Ovary (tissue), 9 donors: ENCODE results near the gene SOCS4. TPM values are rescaled to one million over a fixed set of nuclear protein-coding genes. Genes with fewer than 3 reads are reported as not detected.
A peak's percentile ranks its signal among the peaks of the same experiment; 100 is the strongest.
"Not testable (repeated sequence)": the region's sequence is repeated elsewhere in the genome, so short reads cannot be mapped to it uniquely, and the experiment has no call there.

Experiments used
- DNase-seq, 5 donors: peaks; one replicate each; pipeline ENCODE4 v3.0.0-alpha.2; 2019 to 2020
- H3K27ac ChIP-seq, 2 donors: fragments of 200-600 bp; one replicate each; pipeline versions ENCODE4 v1.5.1 to v1.8.0; 2019 to 2022
- H3K27me3 ChIP-seq: fragments of 200-600 bp; one replicate; pipeline ENCODE4 v1.8.0; 2022
- H3K36me3 ChIP-seq: fragments of 200-600 bp; sonication (generic); one replicate; pipeline ENCODE4 v1.5.1; 2019
- H3K4me1 ChIP-seq: one replicate; pipeline ENCODE4 v1.8.1; 2013; ENCODE audit warnings: mild to moderate bottlenecking, moderate library complexity; ENCODE audit not compliant: insufficient read depth
- H3K4me3 ChIP-seq: fragments of 200-600 bp; sonication (generic); one replicate; pipeline ENCODE4 v1.5.1; 2017
- H3K9me3 ChIP-seq, 2 donors: fragments of 200-600 bp in 1 of 2; sonication (generic) in 1 of 2; one replicate each; pipeline versions ENCODE4 v1.5.1 to v1.8.1; 2013 to 2019; ENCODE audit warnings: mild to moderate bottlenecking in 1 of 2, moderate library complexity in 1 of 2
- EP300 ChIP-seq: sonication (generic); formaldehyde crosslinking; IDR thresholded peaks from one replicate; pipeline ENCODE4 v1.6.1; 2017; ENCODE audit warnings: antibody characterized with exemption
- POLR2A ChIP-seq: fragments of 450-650 bp; IDR thresholded peaks from one replicate; pipeline ENCODE4 v1.6.1; 2017; ENCODE audit warnings: antibody characterized with exemption, mild to moderate bottlenecking, moderate library complexity
- WGBS, 3 donors: extraction: QIAGEN DNeasy Blood & Tissue Kit in 1 of 3; methylation state at CpG; one replicate each; pipeline versions ENCODE4 v1.1.5 to v1.1.7; 2013 to 2017; 5-methylcytosine and 5-hydroxymethylcytosine counted together
- intact Hi-C, 4 donors: fragments of 100-400 bp; cut with DNase I; formaldehyde crosslinking; loops; one replicate each; pipeline versions ENCODE4 v1.11.0 to v1.15.1; 2022 to 2023
- polyA plus RNA-seq, 2 donors: library from polyadenylated mRNA; stranded (reverse); fragments of 200-250 nt in 1 of 2; fragments of 350-450 nt in 1 of 2; fragmentation: Illumina TruSeq in 1 of 2; extraction: RNeasy Lipid Tissue Mini Kit (QIAGEN cat#74804) in 1 of 2; gene quantifications; one replicate each; pipeline ENCODE4 v1.2.3, GENCODE V29; 2013 to 2014
- total RNA-seq, 7 donors: library from RNA; depleted of rRNA in 2 of 7; stranded (reverse); fragments of >200 nt in 2 of 7; fragmentation: NEBNext Ultra II Directional in 3 of 7; extraction: Animal tissue kit (Norgen Biotek cat#: 25700) in 3 of 7; gene quantifications; one replicate each; pipeline versions ENCODE4 v1.1.0 to v1.2.4, GENCODE V29; 2016 to 2023
- TF ChIP-seq, protein P1 (sequence below), 3 donors: fragments of 450-650 bp in 2 of 3; fragments of 200-600 bp in 1 of 3; IDR thresholded peaks; one replicate each; pipeline versions ENCODE4 v1.5.1 to v1.8.0; 2016 to 2022; ENCODE audit warnings: antibody characterized with exemption in 3 of 3, mild to moderate bottlenecking in 1 of 3
- donor health status: DM: no; HTN: no; CAD: no; lungs with moderate emphysema.
- donor health status: DM: no; HTN: no; CAD: no.
- donor health status: Bipolar disorder and iron deficiency.
- donor health status: DM: yes; HTN: yes; CAD: no.
- donor health status: DM: no; HTN: no; CAD: no.
- donor health status: DM: yes; HTN: yes; CAD: no.

The SOCS4 gene
- total and polyA plus RNA-seq, 9 donors = 3.5 to 31.1 (median 14.9) TPM

DNA sequence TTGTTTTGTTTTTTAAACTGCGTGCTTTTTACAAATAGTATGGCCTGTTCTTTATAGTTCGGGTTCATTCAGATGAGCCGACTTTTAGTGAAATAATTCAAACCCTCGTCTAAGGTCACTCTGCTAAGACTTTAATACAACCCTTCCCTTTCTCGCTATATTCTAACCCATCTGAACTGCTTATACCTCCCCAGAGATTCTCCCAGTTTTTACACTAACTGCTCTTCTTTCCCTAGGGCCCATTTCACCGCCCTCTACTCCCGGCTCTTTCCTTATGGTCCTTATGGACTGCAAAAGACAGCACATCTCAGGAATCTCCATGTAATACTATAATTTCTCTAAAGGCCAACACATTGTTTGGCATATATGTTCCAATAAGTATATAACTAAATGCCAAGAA is 26.5 kb downstream of the SOCS4 start:
- no peak for DNase-seq
- TF ChIP-seq, protein P1, sequence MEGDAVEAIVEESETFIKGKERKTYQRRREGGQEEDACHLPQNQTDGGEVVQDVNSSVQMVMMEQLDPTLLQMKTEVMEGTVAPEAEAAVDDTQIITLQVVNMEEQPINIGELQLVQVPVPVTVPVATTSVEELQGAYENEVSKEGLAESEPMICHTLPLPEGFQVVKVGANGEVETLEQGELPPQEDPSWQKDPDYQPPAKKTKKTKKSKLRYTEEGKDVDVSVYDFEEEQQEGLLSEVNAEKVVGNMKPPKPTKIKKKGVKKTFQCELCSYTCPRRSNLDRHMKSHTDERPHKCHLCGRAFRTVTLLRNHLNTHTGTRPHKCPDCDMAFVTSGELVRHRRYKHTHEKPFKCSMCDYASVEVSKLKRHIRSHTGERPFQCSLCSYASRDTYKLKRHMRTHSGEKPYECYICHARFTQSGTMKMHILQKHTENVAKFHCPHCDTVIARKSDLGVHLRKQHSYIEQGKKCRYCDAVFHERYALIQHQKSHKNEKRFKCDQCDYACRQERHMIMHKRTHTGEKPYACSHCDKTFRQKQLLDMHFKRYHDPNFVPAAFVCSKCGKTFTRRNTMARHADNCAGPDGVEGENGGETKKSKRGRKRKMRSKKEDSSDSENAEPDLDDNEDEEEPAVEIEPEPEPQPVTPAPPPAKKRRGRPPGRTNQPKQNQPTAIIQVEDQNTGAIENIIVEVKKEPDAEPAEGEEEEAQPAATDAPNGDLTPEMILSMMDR (IDR thresholded peaks at IDR 0.05) = no peak
- no peak for TF ChIP-seq POLR2A
- no peak for TF ChIP-seq EP300
- H3K27me3 ChIP-seq = no peaks in the 10 kb centered on the region
- H3K4me1 ChIP-seq = peaks cover 6% of the 10 kb centered on the region
- 86 to 91% (median 87%) methylated on average over 7 of the region's 7 CpGs for WGBS, 3 donors
- no peak overlapping the region for H3K27ac ChIP-seq
- H3K4me3 ChIP-seq = no peak overlapping the region
- H3K9me3 ChIP-seq = no peaks in the 10 kb centered on the region
- intact Hi-C loops = loop anchor here in 1 of 4 donors (5.0 kb wide), 2 partner anchors 39 to 486 kb away; partner anchors contain the start of gene SAMD4A
- H3K36me3 ChIP-seq = no peaks in the 10 kb centered on the region

DNA sequence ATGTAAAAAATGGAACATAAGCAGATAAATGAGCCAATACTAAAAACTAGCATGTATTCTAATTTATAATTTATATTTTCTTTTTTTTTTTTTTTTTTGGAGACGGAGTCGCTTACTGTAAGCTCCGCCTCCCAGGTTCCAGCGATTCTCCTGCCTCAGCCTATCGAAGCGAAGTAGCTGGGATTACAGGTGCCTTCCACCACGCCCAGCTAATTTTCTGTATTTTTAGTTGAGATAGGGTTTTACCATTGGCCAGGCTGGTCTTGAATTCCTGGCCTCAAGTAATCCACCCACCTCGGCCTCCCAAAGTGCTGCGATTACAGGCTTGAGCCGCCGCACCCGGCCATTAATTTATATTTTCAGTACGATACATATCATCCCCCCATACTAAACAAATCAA is 27.1 kb downstream of the SOCS4 start:
- Histone ChIP-seq H3K4me1 (peaks cover 6% of the 10 kb centered on the region), H3K4me3 (no peak overlapping the region), H3K9me3 (no peaks in the 10 kb centered on the region), H3K27me3 (no peaks in the 10 kb centered on the region), H3K36me3 (no peaks in the 10 kb centered on the region), H3K27ac (no peak overlapping the region)
- 97 to 98% (median 97%) methylated on average over 13 of the region's 13 CpGs for WGBS, 3 donors
- intact Hi-C loops = loop anchor here in 1 of 4 donors (5.0 kb wide), 2 partner anchors 38 to 487 kb away; partner anchors contain the start of gene SAMD4A
- no peak for TF ChIP-seq POLR2A
- DNase-seq = no peak

DNA sequence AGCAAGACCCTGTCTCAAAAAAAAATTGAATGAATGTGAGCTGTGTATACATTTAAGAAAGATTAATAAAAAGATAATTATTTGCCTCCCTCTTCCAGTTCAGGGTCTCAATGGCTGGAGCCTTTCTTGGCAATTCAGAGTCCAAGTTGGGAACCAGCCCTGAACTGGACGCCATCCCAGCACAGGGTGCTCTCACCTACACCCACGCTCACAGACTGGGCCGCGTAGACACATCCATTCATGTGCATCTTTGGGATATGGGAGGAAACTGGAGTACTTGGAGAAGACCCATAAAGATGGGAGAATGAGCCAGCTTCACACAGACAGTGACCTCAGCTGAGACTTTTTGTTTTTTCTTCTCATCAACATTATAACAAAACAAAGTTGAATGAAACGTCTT is 30.9 kb downstream of the SOCS4 start:
- Histone ChIP-seq H3K9me3 (no peaks in the 10 kb centered on the region), H3K4me3 (no peak overlapping the region), H3K27me3 (no peaks in the 10 kb centered on the region), H3K36me3 (no peaks in the 10 kb centered on the region), H3K27ac (no peak overlapping the region), H3K4me1 (peaks cover 9% of the 10 kb centered on the region)
- 79 to 89% (median 81%) methylated on average over 5 of the region's 5 CpGs for WGBS, 3 donors
- TF ChIP-seq EP300 (no peak), POLR2A (no peak)
- TF ChIP-seq, protein P1 (IDR thresholded peaks at IDR 0.05) = no peak
- no peak for DNase-seq
- intact Hi-C loops = no loop called here

DNA sequence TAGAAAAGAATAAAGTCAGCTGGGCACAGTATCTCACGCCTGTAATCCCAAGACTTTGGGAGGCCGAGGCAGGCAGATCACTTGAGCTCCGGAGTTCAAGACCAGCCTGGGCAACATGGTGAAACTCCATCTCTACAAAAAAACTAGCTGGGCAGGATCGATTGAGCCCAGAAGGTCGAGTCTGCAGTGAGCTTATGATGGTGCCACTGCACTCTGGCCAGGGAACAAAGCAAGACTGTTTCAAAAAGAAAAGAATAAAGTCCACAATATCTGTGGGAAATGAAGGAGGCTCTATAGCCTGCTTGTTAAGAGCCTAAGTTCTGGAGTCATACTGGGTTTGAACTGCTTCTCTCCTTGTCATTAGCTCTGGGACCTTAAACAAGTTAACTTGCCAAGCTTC is 32.3 kb downstream of the SOCS4 start:
- no peaks in the 10 kb centered on the region for H3K9me3 ChIP-seq
- no peak overlapping the region for H3K4me3 ChIP-seq
- no peaks in the 10 kb centered on the region for H3K27me3 ChIP-seq
- intact Hi-C loops = no loop called here
- no peak for DNase-seq
- H3K27ac ChIP-seq = no peak overlapping the region
- H3K4me1 ChIP-seq = peaks cover 9% of the 10 kb centered on the region
- no peak for TF ChIP-seq EP300
- no peak for TF ChIP-seq POLR2A
- WGBS, 3 donors = 97 to 98% (median 97%) methylated on average over 5 of the region's 5 CpGs
- no peaks in the 10 kb centered on the region for H3K36me3 ChIP-seq

DNA sequence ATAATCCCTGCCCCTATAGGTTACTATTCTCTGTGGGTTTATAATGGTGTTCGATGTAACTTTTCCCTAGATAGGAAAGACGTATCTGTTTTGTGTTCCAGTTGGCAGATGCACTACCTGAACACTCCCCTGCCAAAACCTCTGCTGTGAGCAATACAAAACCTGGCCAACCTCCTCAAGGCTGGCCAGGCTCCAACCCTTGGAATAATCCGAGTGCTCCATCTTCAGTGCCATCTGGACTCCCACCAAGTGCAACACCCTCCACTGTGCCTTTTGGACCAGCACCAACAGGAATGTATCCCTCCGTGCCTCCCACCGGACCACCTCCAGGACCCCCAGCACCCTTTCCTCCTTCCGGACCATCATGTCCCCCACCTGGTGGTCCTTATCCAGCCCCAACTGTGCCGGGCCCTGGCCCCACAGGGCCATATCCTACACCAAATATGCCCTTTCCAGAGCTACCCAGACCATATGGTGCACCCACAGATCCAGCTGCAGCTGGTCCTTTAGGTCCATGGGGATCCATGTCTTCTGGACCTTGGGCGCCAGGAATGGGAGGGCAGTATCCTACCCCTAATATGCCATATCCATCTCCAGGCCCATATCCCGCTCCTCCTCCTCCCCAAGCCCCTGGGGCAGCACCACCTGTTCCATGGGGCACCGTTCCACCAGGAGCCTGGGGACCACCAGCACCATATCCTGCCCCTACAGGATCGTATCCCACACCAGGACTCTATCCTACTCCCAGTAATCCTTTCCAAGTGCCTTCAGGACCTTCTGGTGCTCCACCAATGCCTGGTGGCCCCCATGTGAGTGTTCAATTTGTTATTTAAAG is 35.7 kb downstream of the SOCS4 start:
- Histone ChIP-seq H3K4me3 (no peak overlapping the region), H3K9me3 (no peaks in the 10 kb centered on the region), H3K27ac (no peak overlapping the region), H3K4me1 (peaks cover 7% of the 10 kb centered on the region), H3K27me3 (no peaks in the 10 kb centered on the region), H3K36me3 (no peaks in the 10 kb centered on the region)
- TF ChIP-seq EP300 = no peak
- no peak for TF ChIP-seq POLR2A
- TF ChIP-seq, protein P1 (IDR thresholded peaks at IDR 0.05) = no peak
- peak in 1 of 5 donors; percentile 45 for DNase-seq
- intact Hi-C loops = no loop called here
- 65 to 80% (median 70%) methylated on average over 11 of the region's 11 CpGs for WGBS, 3 donors

DNA sequence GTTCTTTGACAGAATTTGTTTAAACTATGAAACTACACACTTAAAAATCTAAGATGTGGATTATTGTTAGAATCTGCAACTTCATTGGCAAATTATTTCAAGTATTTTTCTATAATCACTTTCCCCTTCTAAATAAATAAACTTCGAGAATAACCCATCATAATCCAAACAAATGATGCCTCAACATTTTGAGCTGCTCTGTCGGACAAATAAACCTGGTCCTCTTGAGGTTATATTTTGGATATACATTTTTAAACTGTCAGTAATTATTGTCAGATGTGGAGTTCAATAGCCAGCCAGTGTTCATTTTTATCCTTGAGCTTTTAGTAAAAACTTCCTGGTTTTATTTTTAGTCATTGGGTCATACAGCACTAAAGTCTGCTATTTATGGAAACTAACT is 37.9 kb downstream of the SOCS4 start:
- H3K27ac ChIP-seq, DNase-seq, intact Hi-C loops, H3K9me3 ChIP-seq, H3K36me3 ChIP-seq, H3K27me3 ChIP-seq, H3K4me3 ChIP-seq, H3K4me1 ChIP-seq: not testable (repeated sequence)
- WGBS, 3 donors = 56 to 71% (median 60%) methylated on average over 2 of the region's 2 CpGs
